Caco-2 (cell line): ENCODE data around the gene MYO18A. TPM values are rescaled to one million over a fixed set of nuclear protein-coding genes. Genes with fewer than 3 reads are reported as not detected.

ENCODE experiments used
- BruUV-seq: library from RNA; stranded (reverse); fragments of 400-500 nt; replicated peaks from 2 replicates; lab custom pipeline; 2021; lab: Mats Ljungman, UMichigan
- CTCF ChIA-PET: fragments of 300-600 bp; sonication (Branson Sonifier 250); formaldehyde crosslinking; loops from one replicate; lab custom pipeline; 2022; ENCODE audit warnings: antibody characterized with exemption; lab: Charles Lee
- POLR2A ChIA-PET: fragments of 300-600 bp; sonication (Branson Sonifier 250); formaldehyde crosslinking; loops from one replicate; lab custom pipeline; 2022; ENCODE audit warnings: antibody characterized with exemption; lab: Charles Lee
- DNase-seq, 2 experiments: peaks; one replicate each; pipeline versions ENCODE4 v3.0.0 to v3.0.0-alpha.2; 2020 to 2022
- H3K27me3 ChIP-seq: replicated peaks from 2 replicates; pipeline ENCODE4 v1.6.0; 2011; ENCODE audit warnings: low read length; ENCODE audit not compliant: control insufficient read depth, insufficient read depth
- H3K36me3 ChIP-seq: 2 replicates; pipeline ENCODE4 v1.5.1; 2011; ENCODE audit warnings: low read length; ENCODE audit not compliant: control insufficient read depth, insufficient read depth
- H3K4me1 ChIP-seq: fragments of 250-450 bp; sonication (Bioruptor Pico); 2 replicates; pipeline ENCODE4 v1.5.1; 2020; ENCODE audit warnings: mild to moderate bottlenecking
- H3K4me3 ChIP-seq: 2 replicates; pipeline ENCODE4 v1.5.1; 2011; ENCODE audit warnings: low read depth, mild to moderate bottlenecking, control low read depth, low read length
- H3K9me3 ChIP-seq: fragments of 250-450 bp; sonication (Bioruptor Pico); 2 replicates; pipeline ENCODE4 v1.5.1; 2020; ENCODE audit warnings: mild to moderate bottlenecking, moderate library complexity
- H3K27ac Mint-ChIP-seq: one replicate; pipeline ENCODE4 v1.8.0; 2022; ENCODE audit warnings: mixed read lengths; ENCODE audit not compliant: unreplicated experiment
- H3K27me3 Mint-ChIP-seq: one replicate; pipeline ENCODE4 v1.8.0; 2022; ENCODE audit warnings: mixed read lengths; ENCODE audit not compliant: insufficient read depth, unreplicated experiment
- H3K36me3 Mint-ChIP-seq: one replicate; pipeline ENCODE4 v1.8.0; 2022; ENCODE audit warnings: mild to moderate bottlenecking, mixed read lengths; ENCODE audit not compliant: insufficient read depth, unreplicated experiment
- H3K4me1 Mint-ChIP-seq: one replicate; pipeline ENCODE4 v1.8.0; 2022; ENCODE audit warnings: low read depth, mixed read lengths; ENCODE audit not compliant: unreplicated experiment
- H3K4me3 Mint-ChIP-seq: one replicate; pipeline ENCODE4 v1.8.0; 2022; ENCODE audit warnings: mild to moderate bottlenecking, moderate library complexity, mixed read lengths; ENCODE audit not compliant: unreplicated experiment
- H3K9me3 Mint-ChIP-seq: one replicate; pipeline ENCODE4 v1.8.0; 2022; ENCODE audit warnings: mixed read lengths; ENCODE audit not compliant: unreplicated experiment
- intact Hi-C: fragments of 100-400 bp; cut with micrococcal nuclease; formaldehyde crosslinking; loops from one replicate; pipeline ENCODE4 v1.10.0; 2022; ENCODE audit not compliant: unreplicated experiment
- total RNA-seq: library from RNA; stranded (reverse); gene quantifications from 2 replicates; pipeline ENCODE4 v1.2.3, GENCODE V29; 2022
- TF ChIP-seq, protein P1 (sequence below), 2 experiments: fragments of 200-600 bp in 1 of 2; IDR thresholded peaks; 1 replicate in 1 of 2; 2 replicates in 1 of 2; pipeline versions ENCODE4 v1.5.1 to v1.8.0; 2011 to 2022; ENCODE audit warnings: antibody characterized with exemption in 1 of 2, control low read depth in 1 of 2, inconsistent platforms in 1 of 2, low read depth in 1 of 2, low read length in 1 of 2, mild to moderate bottlenecking in 1 of 2, moderate library complexity in 1 of 2; ENCODE audit not compliant: insufficient read depth in 1 of 2, severe bottlenecking in 1 of 2, unreplicated experiment in 1 of 2

MYO18A gene
- total RNA-seq, 1 experiment from 2014 or later, result 47.1 TPM

DNA sequence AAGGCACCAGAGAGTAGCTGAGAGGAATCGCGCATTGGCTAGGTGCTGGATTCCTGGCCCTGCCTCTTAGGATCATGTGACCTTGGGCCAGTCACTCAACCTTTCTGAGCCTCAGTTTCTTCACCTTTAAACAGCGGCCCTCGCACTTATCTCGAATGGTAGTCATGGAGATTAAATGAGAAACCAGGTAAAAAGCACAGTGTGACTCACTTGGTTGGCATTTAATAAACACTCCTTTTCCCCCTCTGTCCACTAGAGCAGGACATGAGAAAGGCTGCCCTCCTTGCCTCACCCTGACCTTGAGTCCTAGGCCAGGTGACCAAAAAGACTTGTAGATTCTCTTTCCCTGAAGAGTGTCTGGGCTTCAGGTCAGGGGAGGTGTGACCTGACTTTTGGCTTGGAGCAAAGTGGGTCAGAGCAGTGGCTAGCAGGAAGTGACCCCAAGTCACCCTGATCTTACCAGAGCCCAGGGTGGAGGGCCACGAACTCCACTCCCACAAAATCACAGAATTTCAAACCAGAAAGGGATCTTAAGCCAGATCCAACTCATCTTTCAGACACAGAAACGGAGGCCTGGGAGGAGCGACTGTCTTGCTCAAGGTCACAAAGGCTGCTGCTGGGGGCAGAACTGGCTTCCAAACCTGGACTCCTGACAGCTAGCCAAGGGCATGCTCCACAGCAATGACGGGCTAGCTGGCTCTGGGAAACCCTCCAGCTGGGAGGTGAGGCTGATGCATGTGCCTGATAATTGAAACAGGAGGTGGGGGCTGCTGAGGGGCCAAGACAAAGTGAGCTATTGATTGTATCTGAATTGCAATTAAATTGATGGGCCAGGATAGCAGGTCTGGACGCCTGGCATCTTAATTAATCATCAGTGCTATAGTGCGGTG is 72.0 kb downstream of the MYO18A start:
- no peak overlapping the region for H3K4me3 ChIP-seq
- DNase-seq, result peak in 1 of 2 experiments; percentile 35
- peaks cover 6% of the 10 kb centered on the region for H3K36me3 ChIP-seq
- H3K9me3 Mint-ChIP-seq, result no peaks in the 10 kb centered on the region
- TF ChIP-seq, protein P1, sequence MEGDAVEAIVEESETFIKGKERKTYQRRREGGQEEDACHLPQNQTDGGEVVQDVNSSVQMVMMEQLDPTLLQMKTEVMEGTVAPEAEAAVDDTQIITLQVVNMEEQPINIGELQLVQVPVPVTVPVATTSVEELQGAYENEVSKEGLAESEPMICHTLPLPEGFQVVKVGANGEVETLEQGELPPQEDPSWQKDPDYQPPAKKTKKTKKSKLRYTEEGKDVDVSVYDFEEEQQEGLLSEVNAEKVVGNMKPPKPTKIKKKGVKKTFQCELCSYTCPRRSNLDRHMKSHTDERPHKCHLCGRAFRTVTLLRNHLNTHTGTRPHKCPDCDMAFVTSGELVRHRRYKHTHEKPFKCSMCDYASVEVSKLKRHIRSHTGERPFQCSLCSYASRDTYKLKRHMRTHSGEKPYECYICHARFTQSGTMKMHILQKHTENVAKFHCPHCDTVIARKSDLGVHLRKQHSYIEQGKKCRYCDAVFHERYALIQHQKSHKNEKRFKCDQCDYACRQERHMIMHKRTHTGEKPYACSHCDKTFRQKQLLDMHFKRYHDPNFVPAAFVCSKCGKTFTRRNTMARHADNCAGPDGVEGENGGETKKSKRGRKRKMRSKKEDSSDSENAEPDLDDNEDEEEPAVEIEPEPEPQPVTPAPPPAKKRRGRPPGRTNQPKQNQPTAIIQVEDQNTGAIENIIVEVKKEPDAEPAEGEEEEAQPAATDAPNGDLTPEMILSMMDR (IDR thresholded peaks at IDR 0.05; ENCODE audit: insufficient read depth in 1 of 2, low read depth in 1 of 2, low read length in 1 of 2, severe bottlenecking in 1 of 2, unreplicated experiment in 1 of 2), result no peak
- peaks cover 9% of the 10 kb centered on the region for H3K4me1 ChIP-seq
- H3K9me3 ChIP-seq, result no peaks in the 10 kb centered on the region
- BruUV-seq, result no TSS peak
- H3K27me3 ChIP-seq, result no peaks in the 10 kb centered on the region
- H3K36me3 Mint-ChIP-seq, result peaks cover 35% of the 10 kb centered on the region
- H3K4me3 Mint-ChIP-seq, result no peak overlapping the region
- ChIA-PET POLR2A (no interaction called here), CTCF (interaction anchor here (0.6 to 4.5 kb wide), 3 partner anchors 9 to 143 kb away, joined by 4 to 22 read pairs (median 15); no protein-coding TSS in a partner anchor)
- intact Hi-C loops, result no loop called here
- H3K27ac Mint-ChIP-seq, result no peak overlapping the region
- no peaks in the 10 kb centered on the region for H3K4me1 Mint-ChIP-seq
- no peaks in the 10 kb centered on the region for H3K27me3 Mint-ChIP-seq

DNA sequence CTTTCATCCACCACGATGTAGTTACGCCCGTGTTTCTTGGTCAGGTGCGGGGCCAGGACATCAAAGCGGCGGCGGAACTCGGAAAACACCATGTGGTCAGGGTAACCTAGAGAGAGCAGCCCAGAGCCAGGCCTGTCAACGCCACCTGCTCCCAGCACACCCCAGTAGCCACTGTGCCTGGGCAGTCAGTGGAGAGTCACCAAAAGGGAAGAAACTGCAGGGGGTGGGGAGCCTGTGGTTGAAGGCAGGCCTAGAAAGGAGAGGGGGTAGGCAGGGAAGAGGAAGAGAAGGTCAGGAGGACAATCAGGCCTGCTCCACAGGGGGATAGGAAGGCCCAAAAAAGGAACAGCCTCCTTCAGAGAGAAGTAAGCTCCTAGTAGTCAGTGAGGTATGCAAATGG is 73.1 kb downstream of the MYO18A start:
- ChIA-PET POLR2A (no interaction called here), CTCF (interaction anchor here (3.0 to 4.5 kb wide), 2 partner anchors 10 to 142 kb away, joined by 15 to 22 read pairs; no protein-coding TSS in a partner anchor)
- DNase-seq, result no peak
- peaks cover 6% of the 10 kb centered on the region for H3K36me3 ChIP-seq
- no peaks in the 10 kb centered on the region for H3K9me3 ChIP-seq
- intact Hi-C loops, result no loop called here
- H3K9me3 Mint-ChIP-seq, result no peaks in the 10 kb centered on the region
- peaks cover 9% of the 10 kb centered on the region for H3K4me1 ChIP-seq
- no peak overlapping the region for H3K4me3 ChIP-seq
- peaks cover 35% of the 10 kb centered on the region for H3K36me3 Mint-ChIP-seq
- H3K27me3 ChIP-seq, result no peaks in the 10 kb centered on the region
- BruUV-seq, result no TSS peak
- no peaks in the 10 kb centered on the region for H3K27me3 Mint-ChIP-seq
- no peak overlapping the region for H3K27ac Mint-ChIP-seq
- H3K4me3 Mint-ChIP-seq, result no peak overlapping the region
- no peaks in the 10 kb centered on the region for H3K4me1 Mint-ChIP-seq
- TF ChIP-seq, protein P1 (IDR thresholded peaks at IDR 0.05; ENCODE audit: insufficient read depth in 1 of 2, low read depth in 1 of 2, low read length in 1 of 2, severe bottlenecking in 1 of 2, unreplicated experiment in 1 of 2), result no peak

DNA sequence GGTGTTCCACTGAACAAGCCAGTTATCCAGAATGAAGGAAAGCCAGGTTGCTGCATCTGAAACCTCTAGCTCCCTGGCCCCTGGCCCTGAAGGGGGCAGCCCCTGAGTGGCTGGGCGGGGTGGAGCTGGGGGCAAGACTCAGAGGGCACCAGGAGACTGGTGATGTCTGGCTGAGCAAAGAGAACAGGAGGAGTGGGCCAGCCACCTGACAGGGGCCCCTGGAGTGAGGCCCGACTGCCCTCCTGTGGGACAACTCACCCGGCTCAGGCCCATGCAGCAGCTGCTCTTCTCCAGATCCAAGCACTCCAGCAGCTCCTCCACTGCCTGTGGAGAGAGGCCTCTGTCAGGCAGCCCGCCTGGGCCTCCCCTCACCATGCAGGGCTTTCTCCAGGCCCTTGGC is 76.9 kb downstream of the MYO18A start:
- H3K9me3 ChIP-seq, result no peaks in the 10 kb centered on the region
- ChIA-PET POLR2A (interaction anchor here (0.5 kb wide), 1 partner anchor 23 kb away, joined by 3 read pairs; no protein-coding TSS in a partner anchor), CTCF (no interaction called here)
- peaks cover 2% of the 10 kb centered on the region for H3K36me3 ChIP-seq
- TF ChIP-seq, protein P1 (IDR thresholded peaks at IDR 0.05; ENCODE audit: insufficient read depth in 1 of 2, low read depth in 1 of 2, low read length in 1 of 2, severe bottlenecking in 1 of 2, unreplicated experiment in 1 of 2), result no peak
- H3K4me3 ChIP-seq, result no peak overlapping the region
- H3K27me3 Mint-ChIP-seq, result no peaks in the 10 kb centered on the region
- no peaks in the 10 kb centered on the region for H3K4me1 Mint-ChIP-seq
- intact Hi-C loops, result no loop called here
- no peaks in the 10 kb centered on the region for H3K9me3 Mint-ChIP-seq
- BruUV-seq, result no TSS peak
- H3K36me3 Mint-ChIP-seq, result peaks cover 29% of the 10 kb centered on the region
- peaks cover 7% of the 10 kb centered on the region for H3K4me1 ChIP-seq
- no peaks in the 10 kb centered on the region for H3K27me3 ChIP-seq
- no peak overlapping the region for H3K4me3 Mint-ChIP-seq
- no peak for DNase-seq
- no peak overlapping the region for H3K27ac Mint-ChIP-seq
